Measurements from ENCODE around the gene TGFA. TPM values are rescaled to one million over a fixed set of nuclear protein-coding genes. Genes with fewer than 3 reads are reported as not detected.
"Not testable (repeated sequence)": the region's sequence is repeated elsewhere in the genome, so short reads cannot be mapped to it uniquely, and the experiment has no call there.

The TGFA gene
- total RNA-seq, 1 experiment from 2014 or later = 43.3 TPM

DNA sequence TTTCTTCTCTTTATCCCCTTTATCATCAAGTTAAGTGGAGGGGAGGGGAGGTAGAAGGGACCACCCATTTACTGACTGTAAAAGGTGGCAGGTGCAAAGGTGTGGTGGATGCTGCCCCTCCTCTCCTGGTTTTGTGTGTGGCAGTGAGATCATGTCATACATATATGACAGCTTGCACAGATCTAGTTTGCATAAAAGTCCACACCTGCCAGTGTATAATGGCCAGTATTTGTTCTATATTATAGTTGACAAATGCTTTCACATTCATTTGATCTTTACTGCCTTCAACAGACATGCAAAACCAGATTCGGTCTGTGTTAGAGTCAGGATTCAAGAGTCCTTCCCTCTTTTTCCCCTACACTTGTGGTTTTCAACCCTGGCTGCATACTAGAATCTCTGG is 55.1 kb downstream of the TGFA start:
- DNase-seq (ENCODE audit: low spot score) = no peak

GRCh38 chr2:70498054-70498453 is 55.6 kb downstream of the TGFA start:
- peak; percentile 73 for DNase-seq (ENCODE audit: low spot score)

DNA sequence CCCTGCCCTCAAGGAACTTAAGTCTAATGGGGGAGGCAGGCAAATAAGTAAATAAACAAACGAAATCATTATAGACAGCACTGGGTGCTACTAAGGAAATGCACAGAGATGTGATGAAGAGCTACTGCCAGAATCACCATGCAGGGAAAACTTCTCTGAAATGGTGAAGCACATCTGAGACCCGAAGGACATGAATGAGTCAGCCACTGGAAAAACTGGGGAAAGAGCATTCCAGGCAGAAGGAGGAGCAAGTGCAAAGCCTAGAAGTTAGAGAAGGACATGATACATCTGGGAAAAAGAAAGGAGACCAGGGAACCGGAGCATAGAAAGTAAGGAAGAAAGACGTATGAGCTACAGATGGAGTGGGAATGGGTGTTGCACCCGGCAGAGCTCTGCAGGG is 56.8 kb downstream of the TGFA start:
- DNase-seq (ENCODE audit: low spot score) = peak; percentile 21

- DNase-seq (ENCODE audit: low spot score) = no peak
Measured at GRCh38 chr2:70494293-70494886, 59.2 kb downstream of the TGFA start.

DNA sequence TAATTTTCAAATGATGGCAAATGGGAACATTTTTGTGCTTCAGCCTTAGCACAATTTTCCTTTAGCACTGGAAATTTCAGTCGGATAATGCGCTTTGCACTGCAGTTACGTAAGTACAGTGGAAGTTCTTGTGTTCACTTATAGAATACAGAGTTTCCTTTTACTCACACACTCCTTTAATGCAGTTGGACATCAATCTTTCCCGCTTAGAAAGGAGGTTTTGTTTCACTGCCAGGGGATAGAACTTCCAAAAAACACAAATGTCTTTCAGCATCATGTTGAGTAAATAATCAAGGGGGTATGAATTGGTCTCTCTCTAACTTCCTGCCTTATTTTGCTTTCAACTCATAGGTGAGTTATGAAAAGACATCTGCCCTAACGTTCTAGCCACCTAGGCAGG is 63.2 kb downstream of the TGFA start:
- no peak for DNase-seq (ENCODE audit: low spot score)

GRCh38 chr2:70489165-70489564 is 64.5 kb downstream of the TGFA start:
- no peak for DNase-seq (ENCODE audit: low spot score)

GRCh38 chr2:70484086-70484485 is 69.5 kb downstream of the TGFA start:
- no peak for DNase-seq (ENCODE audit: low spot score)

- DNase-seq (ENCODE audit: low spot score) = no peak
Measured at GRCh38 chr2:70482401-70482800, 71.2 kb downstream of the TGFA start.

- DNase-seq (ENCODE audit: low spot score) = no peak
Measured at GRCh38 chr2:70480468-70480867, 73.2 kb downstream of the TGFA start.

- no peak for DNase-seq (ENCODE audit: low spot score)
Measured at GRCh38 chr2:70479816-70480215, 73.8 kb downstream of the TGFA start.

GRCh38 chr2:70477441-70477844 is 76.2 kb downstream of the TGFA start:
- peak; percentile 35 for DNase-seq (ENCODE audit: low spot score)

GRCh38 chr2:70475266-70475665 is 78.4 kb downstream of the TGFA start:
- DNase-seq (ENCODE audit: low spot score) = no peak

GRCh38 chr2:70474256-70474848 is 79.3 kb downstream of the TGFA start:
- no peak for DNase-seq (ENCODE audit: low spot score)

DNA sequence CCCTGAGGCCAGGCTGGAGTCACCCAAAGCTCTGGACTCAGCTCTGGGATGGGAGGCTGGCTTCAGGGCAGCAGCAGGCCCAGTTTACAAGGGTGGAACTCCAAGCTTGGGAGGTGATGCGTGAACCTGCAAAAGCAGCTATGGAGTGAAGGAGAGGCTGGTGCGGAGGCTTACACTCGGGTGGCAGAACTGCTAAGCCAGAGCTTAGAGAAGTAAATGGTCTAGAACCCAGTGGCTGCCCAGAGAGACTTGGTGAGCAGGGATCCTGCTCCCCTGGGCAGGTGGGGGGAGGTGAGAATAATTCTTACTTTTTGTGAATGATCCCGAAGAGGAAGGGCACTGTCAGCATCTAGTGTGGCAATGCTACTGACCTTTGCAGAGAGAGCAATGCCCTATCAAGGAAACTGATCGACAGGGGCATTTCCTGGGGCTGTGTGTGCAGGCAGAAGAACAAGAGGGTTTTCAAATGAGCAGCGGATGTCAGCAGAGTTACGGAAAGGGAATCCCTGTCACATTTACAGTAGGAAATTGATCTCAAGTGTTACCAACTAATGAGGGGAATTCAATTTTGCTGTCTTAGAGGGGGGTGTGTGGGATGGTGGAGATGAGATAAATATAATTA is 80.4 kb downstream of the TGFA start:
- DNase-seq (ENCODE audit: low spot score) = no peak

DNA sequence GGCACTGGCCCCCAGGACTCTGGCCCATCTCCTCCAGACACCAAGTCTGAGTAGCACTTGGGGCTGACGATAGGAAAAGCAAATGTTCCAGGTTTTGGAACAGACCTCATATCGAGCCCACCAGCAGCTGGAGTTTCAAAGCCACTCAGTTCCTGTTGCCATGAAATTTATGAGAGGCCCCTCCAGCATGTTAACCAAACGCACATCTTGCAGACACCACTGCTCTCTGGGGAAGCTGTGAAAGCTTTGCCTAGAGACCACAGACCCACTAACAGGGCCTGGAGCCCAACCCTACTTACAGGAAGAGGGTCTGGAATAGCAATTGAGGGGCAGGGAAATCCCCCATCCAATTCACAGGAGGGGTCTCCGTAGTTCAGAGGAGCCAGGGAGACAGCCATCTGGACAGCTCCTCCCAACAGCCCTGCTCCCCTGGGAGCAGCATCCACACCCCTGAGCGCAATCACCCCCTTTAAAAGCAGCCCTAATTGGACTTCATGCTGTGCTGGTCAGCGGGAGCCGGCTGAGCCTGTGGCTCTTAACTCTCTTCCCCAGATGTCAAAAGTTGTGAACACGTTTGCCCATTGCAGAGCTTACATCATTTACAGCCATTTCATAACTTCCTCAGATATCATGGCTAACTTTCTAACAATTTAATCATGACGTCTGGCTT is 81.3 kb downstream of the TGFA start:
- DNase-seq (ENCODE audit: low spot score) = no peak

- no peak for DNase-seq (ENCODE audit: low spot score)
Measured at GRCh38 chr2:70471129-70471528, 82.5 kb downstream of the TGFA start.

- DNase-seq (ENCODE audit: low spot score) = no peak
Measured at GRCh38 chr2:70469961-70470360, 83.7 kb downstream of the TGFA start.

DNA sequence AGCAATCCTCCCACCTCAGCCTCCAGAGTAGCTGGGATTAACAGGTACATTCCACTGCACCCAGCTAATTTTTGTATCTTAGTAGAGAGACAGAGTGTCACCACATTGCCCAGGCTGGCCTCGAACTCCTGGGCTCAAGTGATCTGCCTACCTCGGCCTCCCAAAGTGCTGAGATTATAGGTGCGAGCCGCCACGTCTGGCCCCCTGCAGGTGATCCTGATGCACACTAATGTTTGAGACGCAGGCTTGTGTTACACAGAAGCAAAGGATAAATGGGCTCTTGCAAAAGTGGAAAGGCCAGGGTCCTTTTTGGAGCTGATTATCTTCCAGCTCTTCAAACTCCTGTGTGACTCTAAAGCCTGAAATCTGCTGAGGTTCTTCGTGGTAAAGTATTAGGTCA is 84.2 kb downstream of the TGFA start:
- no peak for DNase-seq (ENCODE audit: low spot score)

GRCh38 chr2:70468878-70469277 is 84.7 kb downstream of the TGFA start:
- no peak for DNase-seq (ENCODE audit: low spot score)

- DNase-seq (ENCODE audit: low spot score) = no peak
Measured at GRCh38 chr2:70467831-70468779, 85.5 kb downstream of the TGFA start.

- no peak for DNase-seq (ENCODE audit: low spot score)
Measured at GRCh38 chr2:70467237-70467636, 86.4 kb downstream of the TGFA start.

- not testable (repeated sequence) for DNase-seq (ENCODE audit: low spot score)
Measured at GRCh38 chr2:70466647-70467046, 87.0 kb downstream of the TGFA start.

Data from HT-29 (cell line).